GM12865 (cell line): ENCODE data around the gene RAB25.

ENCODE experiments used
- DNase-seq: peaks from one replicate; pipeline ENCODE4 v3.0.0; 2010; ENCODE audit warnings: low read depth
- H3K4me3 ChIP-seq: 2 replicates; pipeline ENCODE4 v1.5.1; 2011; ENCODE audit warnings: mild to moderate bottlenecking, low read depth, low read length, control low read depth
- TF ChIP-seq, protein P1 (sequence below): IDR thresholded peaks from 2 replicates; pipeline ENCODE4 v1.5.1; 2011; ENCODE audit warnings: low read length, control low read depth, low read depth, inconsistent platforms; ENCODE audit not compliant: insufficient read depth; ENCODE audit errors: missing control alignments

The RAB25 gene

DNA sequence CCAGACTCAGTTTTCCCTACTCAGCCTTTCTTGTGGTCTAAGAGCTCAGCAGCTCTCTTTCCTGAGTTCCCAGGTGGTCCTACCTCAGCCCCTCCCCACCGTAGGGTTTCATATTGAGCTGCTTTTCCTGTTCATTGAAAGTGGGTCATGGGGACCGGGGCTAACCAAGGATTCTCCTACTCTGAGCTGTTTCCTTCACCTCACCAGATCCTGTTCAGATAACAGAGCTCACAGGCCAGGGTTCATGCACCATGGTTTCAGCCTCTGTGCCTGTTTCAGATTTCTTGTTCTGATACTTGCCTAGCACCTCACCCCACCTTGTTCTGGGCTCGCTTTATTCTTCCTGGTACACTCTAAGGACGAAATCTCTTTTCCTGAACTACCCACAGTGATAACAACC, 15.9 kb upstream of the RAB25 start:
- H3K4me3 ChIP-seq, result no peak overlapping the region
- TF ChIP-seq, protein P1, sequence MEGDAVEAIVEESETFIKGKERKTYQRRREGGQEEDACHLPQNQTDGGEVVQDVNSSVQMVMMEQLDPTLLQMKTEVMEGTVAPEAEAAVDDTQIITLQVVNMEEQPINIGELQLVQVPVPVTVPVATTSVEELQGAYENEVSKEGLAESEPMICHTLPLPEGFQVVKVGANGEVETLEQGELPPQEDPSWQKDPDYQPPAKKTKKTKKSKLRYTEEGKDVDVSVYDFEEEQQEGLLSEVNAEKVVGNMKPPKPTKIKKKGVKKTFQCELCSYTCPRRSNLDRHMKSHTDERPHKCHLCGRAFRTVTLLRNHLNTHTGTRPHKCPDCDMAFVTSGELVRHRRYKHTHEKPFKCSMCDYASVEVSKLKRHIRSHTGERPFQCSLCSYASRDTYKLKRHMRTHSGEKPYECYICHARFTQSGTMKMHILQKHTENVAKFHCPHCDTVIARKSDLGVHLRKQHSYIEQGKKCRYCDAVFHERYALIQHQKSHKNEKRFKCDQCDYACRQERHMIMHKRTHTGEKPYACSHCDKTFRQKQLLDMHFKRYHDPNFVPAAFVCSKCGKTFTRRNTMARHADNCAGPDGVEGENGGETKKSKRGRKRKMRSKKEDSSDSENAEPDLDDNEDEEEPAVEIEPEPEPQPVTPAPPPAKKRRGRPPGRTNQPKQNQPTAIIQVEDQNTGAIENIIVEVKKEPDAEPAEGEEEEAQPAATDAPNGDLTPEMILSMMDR, result no peak
- DNase-seq, result no peak

DNA sequence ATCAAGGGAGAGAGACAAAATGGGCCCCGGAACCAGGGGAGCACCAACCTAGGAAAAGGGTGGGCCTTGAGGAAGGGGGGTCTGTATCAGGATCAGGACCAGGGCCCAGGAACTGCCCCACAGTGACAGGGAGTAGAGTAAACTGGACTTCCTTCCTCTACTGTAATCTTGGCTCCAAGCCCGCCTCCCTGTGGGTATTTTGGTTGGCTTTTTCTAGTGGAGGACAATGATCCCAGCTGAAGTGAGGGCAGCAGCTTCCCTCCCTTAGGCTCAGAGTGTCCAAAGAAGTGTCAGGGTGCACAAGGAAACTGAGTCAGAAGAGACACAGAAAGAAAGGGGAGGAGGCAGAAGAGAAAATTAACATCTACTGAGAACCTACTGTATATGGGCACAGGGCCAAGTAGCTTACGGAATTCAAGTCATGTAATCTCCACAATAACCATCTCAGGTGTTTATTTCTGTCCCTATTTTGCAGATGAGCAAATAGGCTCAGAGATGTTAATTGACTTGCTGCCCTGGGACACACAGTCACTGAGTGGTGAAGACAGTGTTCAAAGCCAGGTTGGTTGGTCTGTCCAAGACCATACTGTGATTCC, 12.2 kb upstream of the RAB25 start:
- TF ChIP-seq, protein P1, result no peak

DNA sequence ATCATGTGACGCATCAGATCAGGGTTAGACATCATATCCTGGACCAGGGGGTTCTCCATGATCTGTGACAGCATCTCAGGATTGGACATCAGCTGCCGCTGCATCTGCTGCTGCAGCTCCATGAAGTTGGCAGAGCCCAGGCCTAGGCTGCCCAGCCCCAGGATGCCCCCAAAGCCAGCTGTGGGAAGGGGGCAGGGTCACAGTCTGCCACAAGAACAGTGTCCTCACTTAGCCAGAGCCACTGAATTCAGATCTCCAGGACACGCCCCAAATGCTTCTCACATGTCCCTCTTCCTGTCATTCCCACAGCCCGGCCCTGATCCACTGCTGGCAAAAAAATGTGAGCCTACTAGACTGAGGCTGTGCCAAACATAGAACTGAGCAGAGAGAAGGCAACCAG, 10.6 kb upstream of the RAB25 start:
- H3K4me3 ChIP-seq, result no peak overlapping the region
- TF ChIP-seq, protein P1, result no peak
- DNase-seq, result no peak

More for the DNA sequence above, 12.2 kb upstream of the RAB25 start:
- no peak overlapping the region for H3K4me3 ChIP-seq
- no peak for DNase-seq

DNA sequence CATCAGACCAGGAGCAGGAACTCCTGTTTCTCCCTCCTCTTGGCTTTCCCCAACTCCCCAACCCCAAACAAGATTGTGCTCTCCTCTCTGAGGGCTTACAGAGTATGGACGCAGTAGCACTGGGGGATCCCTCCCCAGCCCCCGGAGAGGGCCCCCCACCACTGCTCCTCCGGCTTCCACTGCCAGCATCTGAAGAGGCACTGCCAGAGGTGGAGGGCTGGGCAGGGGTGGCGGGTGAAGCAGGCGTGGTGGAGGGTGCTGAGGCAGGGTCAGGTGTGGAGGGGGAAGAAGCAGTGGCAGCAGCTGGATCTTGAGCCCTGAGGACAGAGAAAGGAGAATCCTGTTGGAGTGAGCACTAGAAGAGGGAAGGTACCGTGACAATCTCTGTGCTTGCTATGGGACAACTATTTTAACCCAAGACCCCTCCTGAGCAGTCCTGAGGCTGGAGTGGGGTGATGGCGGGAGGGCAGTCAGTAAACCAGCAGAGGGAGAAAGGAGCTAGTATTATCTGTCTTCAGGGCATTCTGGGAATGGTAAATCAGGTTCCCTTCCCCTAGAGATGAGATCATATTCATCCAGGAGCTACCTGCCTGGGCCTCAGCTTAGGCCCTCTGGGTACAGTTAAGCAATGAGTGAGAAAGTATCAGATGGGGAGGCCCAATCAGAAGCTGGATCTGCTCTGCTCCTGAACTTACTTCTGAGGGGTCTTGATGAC, 9.8 kb upstream of the RAB25 start:
- TF ChIP-seq, protein P1, result no peak
- H3K4me3 ChIP-seq, result no peak overlapping the region
- no peak for DNase-seq

DNA sequence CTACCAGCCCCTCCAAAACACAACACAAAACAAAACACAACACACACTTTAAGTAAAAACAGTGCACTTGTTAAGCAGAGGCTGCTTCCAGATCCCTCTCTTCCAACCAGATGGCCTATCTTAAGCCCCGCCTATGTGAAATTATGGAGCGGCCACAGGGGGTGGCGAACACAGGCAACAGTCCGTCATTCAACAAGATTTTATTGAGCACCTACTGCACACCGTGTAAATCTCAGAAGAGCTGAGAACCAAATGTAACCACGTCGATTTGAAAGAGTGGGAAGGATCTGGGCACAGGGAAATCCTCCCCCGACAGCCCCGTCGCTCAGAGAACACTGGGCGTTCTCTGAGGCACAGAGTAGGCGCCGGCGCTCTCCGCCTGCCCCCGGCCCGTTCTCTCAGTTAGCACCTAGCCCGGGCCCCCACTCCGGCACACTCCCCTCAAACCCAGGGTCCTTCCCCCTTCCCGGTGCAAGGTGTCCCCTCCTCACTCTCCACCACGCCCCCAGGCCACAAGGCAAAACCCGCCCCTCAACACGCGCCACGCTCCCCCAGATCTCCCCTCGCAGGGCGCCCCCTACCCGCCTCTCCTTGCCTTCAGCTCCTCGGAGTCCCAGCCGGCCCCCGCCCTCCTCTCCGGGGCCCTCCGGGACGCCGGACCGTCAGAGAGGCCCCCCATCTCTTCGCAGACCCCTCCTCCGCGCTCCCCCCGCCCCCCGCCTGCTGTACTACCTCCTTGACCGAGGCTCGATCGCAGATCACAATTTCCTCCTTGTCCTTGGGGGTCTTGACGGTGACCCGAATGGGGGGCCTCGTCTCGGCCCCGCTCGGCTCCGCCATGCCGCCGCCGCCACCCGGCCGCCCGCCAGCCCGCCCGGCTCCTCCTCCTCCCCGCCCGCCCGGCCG, 7.8 kb upstream of the RAB25 start:
- peak overlapping the region; percentile 72 for H3K4me3 ChIP-seq
- TF ChIP-seq, protein P1, result peak; percentile 41
- DNase-seq, result peak; percentile 70

DNA sequence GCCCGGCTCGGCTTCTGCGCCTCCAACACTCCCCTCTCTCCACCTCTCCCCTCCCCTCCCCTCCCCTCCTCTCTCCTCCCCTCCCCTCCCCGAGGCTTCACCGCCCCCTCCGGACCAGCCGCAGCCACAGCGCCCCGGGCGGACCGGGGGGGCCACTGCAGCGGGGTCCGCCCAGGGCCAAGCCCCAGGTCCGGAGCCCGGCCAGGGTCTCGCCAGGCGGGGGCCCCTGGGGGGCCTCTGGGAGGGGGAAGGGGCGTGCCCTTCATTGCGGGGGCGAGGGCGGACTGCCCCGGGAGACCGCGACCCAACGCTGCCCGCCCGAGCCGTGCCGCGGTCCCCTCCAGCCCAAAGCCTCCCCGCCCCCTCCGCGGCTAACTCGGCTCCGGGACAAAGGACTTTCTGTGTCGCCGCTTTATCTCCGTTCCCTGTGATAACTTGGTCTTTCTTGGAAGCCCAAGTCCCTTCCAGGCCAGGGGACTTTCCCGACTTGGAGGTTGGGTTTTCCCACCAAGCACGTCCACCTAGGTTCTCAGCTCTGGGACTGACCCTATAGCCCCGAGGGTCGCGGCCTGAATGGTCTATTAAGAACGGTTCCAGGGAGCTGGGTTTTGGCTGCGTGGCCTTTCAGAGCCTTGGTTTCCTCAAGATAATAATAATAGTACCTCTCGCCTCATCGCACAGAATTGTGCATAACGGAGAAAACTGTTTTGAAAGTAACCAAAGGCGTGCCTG, 7.0 kb upstream of the RAB25 start, which contains the start of gene UBQLN4:
Gene UBQLN4, minus strand, starts transcription at position 31 of the 732 bp plus-strand sequence. CDS start 97 bp downstream, outside the sequence.
- TF ChIP-seq, protein P1, result peak; percentile 73
- H3K4me3 ChIP-seq, result peak within 1 kb of the TSS; percentile 94
- DNase-seq, result peak; percentile 93
